VCaP (cell line): ENCODE results near the gene FYN.

Source experiments
- H3K27ac ChIP-seq: fragments of 450-650 bp; 2 replicates; pipeline ENCODE4 v1.5.1; 2017
- TF ChIP-seq, protein P1 (sequence below): fragments of 450-650 bp; conservative IDR thresholded peaks from 2 replicates; pipeline ENCODE4 v1.5.1; 2017; ENCODE audit warnings: mild to moderate bottlenecking, moderate library complexity

FYN gene

GRCh38 chr6:111843347-111844147, 29.7 kb downstream of the FYN start:
- TF ChIP-seq, protein P1, sequence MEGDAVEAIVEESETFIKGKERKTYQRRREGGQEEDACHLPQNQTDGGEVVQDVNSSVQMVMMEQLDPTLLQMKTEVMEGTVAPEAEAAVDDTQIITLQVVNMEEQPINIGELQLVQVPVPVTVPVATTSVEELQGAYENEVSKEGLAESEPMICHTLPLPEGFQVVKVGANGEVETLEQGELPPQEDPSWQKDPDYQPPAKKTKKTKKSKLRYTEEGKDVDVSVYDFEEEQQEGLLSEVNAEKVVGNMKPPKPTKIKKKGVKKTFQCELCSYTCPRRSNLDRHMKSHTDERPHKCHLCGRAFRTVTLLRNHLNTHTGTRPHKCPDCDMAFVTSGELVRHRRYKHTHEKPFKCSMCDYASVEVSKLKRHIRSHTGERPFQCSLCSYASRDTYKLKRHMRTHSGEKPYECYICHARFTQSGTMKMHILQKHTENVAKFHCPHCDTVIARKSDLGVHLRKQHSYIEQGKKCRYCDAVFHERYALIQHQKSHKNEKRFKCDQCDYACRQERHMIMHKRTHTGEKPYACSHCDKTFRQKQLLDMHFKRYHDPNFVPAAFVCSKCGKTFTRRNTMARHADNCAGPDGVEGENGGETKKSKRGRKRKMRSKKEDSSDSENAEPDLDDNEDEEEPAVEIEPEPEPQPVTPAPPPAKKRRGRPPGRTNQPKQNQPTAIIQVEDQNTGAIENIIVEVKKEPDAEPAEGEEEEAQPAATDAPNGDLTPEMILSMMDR = no peak
- H3K27ac ChIP-seq = no peak overlapping the region

DNA sequence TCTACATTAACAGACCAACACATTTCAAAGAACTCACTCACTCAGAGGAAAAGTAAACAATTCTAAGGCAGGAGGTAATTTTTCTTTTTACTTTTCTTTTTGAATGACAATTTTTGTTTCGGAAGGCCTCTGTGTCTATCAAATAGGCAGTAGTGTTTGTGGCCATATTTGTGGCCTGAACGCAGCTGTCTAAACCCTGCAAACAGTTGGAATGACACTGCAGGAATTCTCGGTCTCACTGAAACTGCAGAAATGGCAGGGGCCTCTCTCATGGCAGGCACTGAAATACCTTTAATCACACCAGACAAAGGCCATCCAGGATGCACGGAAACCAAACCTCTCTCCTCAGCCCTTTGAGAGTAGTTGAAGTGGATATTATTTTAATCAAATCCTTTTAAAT, 30.4 kb downstream of the FYN start:
- TF ChIP-seq, protein P1 = no peak

GRCh38 chr6:111842271-111842822, 30.9 kb downstream of the FYN start:
- H3K27ac ChIP-seq = no peak overlapping the region

More for the DNA sequence above, 30.4 kb downstream of the FYN start:
- no peak overlapping the region for H3K27ac ChIP-seq

GRCh38 chr6:111841822-111842221, 31.4 kb downstream of the FYN start:
- H3K27ac ChIP-seq = no peak overlapping the region
- TF ChIP-seq, protein P1 = no peak

More at GRCh38 chr6:111842271-111842822, 30.9 kb downstream of the FYN start:
- TF ChIP-seq, protein P1 = no peak

GRCh38 chr6:111840803-111841202, 32.4 kb downstream of the FYN start:
- no peak overlapping the region for H3K27ac ChIP-seq

DNA sequence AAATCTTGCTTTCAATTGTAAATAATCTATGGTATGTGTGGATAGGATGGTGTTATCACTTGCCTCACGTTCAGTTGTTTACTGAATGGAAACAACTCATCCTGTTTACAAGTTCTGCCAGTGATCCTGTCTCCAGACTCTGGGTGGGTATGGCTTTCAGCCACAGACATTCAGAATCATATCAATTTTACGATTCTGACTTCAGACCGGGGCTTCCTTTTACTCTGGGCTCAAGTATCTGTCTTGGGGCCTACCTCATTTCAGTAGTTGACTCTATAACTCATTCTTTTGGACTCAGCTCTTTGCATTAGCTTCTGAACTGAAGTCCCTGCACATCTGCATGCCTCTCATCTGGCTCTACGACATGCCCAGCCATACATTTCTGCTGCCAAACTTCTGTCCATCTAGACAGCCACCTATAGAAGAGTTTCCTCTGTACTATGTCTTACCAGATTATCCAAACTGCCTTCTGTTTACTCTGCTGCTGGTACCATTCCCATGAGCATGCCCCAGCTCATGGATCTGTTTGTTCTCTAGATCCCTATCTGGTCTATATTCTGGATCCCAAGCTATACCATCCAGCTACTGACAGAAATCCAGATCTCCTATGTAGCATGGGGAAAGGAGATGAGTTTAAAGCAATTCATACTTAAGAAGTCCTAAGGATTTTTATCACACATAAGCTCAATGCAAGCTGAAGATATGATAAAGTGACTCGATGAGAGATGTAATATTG, 34.3 kb downstream of the FYN start:
- TF ChIP-seq, protein P1 = no peak
- peak overlapping the region; percentile 11; the same call in 1 of the 2 replicates for H3K27ac ChIP-seq

More at GRCh38 chr6:111840803-111841202, 32.4 kb downstream of the FYN start:
- TF ChIP-seq, protein P1 = no peak
